Measurements from ENCODE around the gene DYRK1B. TPM values are rescaled to one million over a fixed set of nuclear protein-coding genes. Genes with fewer than 3 reads are reported as not detected.

The DYRK1B gene
- 12.7 and 13.0 TPM in 2 replicates for total RNA-seq

GRCh38 chr19:39833464-39834286 is at the start of gene DYRK1B:
TSS of gene DYRK1B (minus strand) at chr19:39834162. CDS start at chr19:39831867, 2,295 bp downstream.

GRCh38 chr19:39845933-39846677 is 12.1 kb upstream of the DYRK1B start, which contains the start of gene FBL:
TSS of gene FBL (minus strand) at chr19:39846379. CDS start at chr19:39846300, 79 bp downstream.

GRCh38 chr19:39778763-39779162 is 55.2 kb downstream of the DYRK1B start, which contains the start of gene LEUTX:
TSS of gene LEUTX (plus strand) at chr19:39778854. CDS start at chr19:39778921, 67 bp downstream.

Other genes with a start within 250 kb of the DYRK1B start
- not detected in 2 replicates for gene LGALS13, start 231.6 kb downstream of the DYRK1B start, total RNA-seq
- gene LGALS16, start 178.2 kb downstream of the DYRK1B start, total RNA-seq: not detected in 2 replicates
- not detected in 2 replicates for gene LGALS14, start 129.7 kb downstream of the DYRK1B start, total RNA-seq
- gene CLC, start 96.1 kb downstream of the DYRK1B start, total RNA-seq: not detected in 2 replicates
- gene LEUTX, start 55.3 kb downstream of the DYRK1B start, total RNA-seq: not detected in 2 replicates
- gene FBL, start 12.2 kb upstream of the DYRK1B start, total RNA-seq: 124 and 129 TPM in 2 replicates
- gene FCGBP, start 100.5 kb upstream of the DYRK1B start, total RNA-seq: 4.6 and 4.9 TPM in 2 replicates
- 60.5 and 65.0 TPM in 2 replicates for gene PSMC4, start 137.0 kb upstream of the DYRK1B start, total RNA-seq
- 3.2 and 9.4 TPM in 2 replicates for gene ZNF546, start 162.9 kb upstream of the DYRK1B start, total RNA-seq
- gene ZNF780B, start 222.1 kb upstream of the DYRK1B start, total RNA-seq: 5.6 and 12.3 TPM in 2 replicates

Data from cardiac ventricle fibroblast (primary cell).